Measurements from ENCODE around the gene ATP8A2.

The ATP8A2 gene

DNA sequence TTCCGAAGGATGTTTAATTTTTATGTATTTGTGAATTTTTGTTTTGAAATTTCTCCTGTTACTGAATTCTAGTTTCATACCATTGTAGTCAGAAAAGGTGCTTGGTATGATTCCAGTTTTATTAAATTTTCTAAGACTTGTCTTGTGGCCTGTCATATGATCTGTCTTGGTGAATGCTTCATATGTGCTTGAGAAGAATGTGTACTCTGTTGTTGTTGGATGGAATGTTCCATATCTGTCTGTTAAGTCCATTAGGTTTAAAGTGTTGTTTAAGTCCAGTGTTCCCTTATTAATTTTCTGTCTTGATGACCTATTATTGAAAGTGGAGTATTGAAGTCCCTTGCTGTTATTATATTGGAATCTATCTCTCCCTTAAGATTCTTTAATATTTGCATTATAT lies 273.9 kb downstream of the ATP8A2 start:
- no peak for DNase-seq

DNA sequence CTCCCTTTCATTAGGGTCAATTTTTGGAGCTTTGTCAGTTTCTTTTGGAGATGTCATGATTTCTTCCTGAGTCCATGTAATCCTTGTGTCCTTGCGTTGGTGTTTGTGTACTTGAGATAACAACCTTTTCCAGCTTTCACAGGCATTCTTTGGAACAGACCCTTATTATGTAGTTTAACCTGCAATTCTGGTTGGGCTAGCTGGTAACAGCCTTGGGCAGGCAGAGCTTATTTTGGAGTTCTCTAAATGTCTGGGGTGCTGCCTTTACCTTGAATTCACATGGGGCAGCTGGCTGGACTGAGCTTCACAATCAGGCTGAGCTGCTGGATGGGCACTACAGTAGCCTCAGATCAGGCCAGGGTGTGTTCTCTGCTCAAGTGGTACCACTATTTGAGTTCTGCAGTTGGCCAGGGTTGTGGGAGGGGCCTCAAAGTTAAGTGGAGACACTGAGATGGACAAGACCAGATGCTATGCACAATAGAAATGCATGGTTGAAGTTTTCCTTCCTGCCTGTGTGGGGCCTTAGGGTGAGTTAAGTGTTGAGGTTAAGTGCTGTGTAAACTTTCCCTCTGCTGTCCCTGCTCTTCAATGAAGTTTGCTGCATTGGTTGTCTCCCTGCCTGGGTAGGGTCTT lies 277.3 kb downstream of the ATP8A2 start:
- no peak for DNase-seq

DNA sequence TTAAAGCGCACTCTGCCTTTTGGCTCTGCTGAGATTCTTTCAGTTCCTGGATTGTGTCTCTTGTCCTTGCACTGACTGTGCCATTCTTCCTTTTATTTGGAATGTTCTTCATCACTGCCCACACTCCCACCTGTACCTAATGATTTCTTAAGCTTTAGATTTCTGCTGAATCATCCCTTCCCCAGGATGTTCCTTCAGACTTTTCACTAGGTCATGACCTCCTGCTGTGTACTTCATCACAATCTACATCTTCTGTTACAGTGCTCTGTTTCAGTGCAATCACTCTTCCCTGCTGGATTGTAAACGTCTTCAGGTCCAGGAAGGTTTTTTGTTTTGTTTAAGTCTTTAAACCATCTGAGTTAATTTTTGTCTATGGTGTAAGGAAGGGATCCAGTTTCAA lies 281.0 kb downstream of the ATP8A2 start:
- no peak for DNase-seq

DNA sequence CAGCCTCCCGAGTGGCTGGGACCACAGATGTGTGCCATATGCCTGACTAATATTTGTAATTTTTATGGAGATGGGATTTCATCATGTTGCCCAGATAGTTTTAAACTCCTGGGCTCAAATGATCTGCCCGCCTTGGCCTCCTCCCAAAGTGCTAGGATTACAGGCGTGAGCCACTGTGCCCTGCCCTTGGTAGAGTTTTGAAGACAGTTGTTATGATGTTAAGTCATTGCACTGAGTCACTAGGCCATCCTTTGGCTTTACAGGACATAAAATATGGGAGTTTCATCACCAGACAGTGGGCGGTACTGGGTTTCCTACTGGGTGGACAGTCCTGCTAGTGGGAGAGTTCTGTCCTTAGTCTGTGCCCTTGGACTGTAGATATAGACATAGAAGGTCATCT lies 282.5 kb downstream of the ATP8A2 start:
- DNase-seq, result no peak

DNA sequence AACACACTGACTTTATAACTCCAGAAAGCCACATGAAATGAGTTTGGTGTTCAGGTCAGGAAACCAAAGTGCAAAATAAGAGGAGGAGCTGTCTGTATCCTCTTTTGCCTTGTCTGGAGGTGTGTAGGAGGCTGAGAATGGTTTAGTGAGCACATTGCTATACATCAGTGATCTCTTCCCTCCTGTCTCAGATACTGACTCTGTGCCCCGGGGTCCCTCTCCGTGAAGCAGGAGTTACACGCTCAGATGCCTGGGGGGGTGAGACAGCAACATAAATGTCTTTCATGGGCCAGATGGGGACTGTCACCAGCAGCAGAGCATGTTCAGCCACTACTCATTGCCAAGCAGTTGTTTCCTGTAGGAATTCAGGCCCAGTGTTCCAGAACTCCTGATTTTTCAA lies 285.4 kb downstream of the ATP8A2 start:
- DNase-seq, result no peak

DNA sequence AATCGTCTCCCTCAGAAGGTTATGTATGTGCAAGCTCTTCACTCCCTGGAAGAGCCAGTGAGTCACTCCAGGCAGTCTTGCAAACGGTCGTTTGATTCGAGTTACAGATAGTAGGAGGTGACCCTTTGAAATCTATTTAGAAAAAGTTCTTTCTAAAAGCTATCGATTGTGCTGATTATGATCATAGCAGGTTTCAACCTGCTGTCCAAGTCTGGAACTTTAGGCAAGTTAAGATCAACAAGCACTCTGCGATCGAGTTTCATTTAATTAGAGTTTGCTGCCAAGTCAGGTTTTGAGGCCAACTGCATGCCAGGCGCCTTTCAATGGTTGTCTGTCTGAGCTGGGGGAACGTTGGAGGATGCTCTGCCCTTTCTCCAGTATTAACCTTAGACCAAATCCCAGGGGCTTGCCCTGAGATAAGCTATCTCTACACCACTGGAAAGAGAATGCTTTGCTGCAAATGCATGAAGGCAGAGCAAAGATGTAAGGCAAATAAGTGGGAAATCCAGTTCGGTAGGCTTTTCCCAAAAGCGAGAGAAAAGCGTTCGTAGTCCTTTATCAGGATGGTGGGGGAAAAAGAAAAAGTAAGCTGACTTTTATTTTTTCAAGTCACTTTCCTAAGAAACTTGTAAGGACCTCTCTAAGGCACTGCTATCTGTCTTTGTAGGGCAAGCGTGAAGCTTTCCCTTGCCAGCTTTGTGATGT lies 287.5 kb downstream of the ATP8A2 start:
- DNase-seq, result no peak

DNA sequence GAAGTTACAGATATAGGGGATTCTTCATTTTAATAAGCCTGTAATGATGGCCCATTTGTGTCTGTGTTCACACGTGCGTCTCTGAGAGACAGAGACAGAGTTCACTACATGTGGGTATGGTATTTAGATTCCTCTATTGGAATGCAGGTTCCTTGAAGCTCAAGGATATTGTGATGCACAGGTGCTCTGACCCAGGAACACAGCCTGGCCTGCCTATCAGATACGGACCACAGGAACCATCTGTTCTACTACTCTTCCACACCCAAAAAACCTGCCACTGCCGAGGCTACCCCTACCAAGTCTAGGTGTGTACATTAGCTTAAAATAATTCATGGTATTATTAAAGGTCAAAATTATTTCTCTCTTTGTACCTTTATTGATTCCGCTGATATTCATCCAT lies 289.2 kb downstream of the ATP8A2 start:
- no peak for DNase-seq

DNA sequence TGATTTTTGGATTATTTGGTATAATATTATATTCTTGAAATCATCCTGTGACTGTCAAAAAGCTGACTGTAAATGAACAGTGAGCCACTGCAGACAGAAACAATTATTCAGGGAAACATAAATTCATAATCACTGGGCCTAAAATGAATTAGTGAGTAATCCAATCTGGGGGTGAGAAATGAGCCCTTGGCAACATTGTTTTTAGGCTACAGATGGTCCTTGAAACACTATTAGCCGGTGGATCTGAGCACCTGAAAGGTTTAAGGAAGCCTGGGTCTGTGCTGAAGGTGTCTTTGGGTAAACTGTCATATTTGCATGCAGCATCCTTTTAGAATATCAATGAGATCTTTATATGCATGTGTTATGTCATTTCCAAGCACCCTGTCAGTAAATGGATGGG lies 290.7 kb downstream of the ATP8A2 start:
- DNase-seq, result no peak

DNA sequence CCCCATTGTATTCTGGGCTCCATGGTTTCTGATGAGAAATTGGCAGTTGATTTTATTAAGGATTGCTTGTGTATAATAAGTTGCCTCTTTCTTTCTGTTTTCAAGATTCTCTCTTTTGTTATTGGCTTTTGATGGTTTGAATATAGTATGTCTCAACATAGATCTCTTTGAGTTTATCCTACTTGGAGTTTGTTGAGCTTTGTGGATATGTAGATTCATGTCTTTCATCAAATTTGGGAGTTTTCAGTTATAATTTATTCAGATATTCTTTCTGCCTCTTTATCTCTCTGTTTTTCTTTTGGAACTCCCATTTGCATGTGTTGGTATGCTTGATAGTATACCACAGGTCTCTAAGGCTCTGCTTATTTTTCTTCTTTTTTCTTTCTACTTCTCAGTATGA lies 296.6 kb downstream of the ATP8A2 start:
- DNase-seq, result no peak

DNA sequence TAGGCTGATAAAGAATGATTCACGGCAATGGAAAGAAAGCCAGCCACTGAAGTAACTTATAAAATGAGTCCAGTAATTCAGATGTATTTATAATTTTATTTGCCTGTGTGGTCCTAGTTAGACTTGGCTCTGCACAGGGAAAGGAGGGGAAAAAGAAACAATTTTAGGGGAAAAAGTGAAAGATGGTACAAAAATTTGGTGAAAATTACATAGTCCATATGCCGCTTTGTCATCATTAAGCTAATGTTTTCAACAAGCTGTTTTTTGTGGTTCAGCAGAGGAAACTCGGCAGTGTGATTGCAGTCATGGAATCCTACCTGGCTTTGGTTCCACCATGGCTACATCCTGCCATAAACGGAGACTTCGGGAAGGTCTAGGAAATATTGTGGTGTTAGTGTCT lies 301.9 kb downstream of the ATP8A2 start:
- DNase-seq, result no peak

DNA sequence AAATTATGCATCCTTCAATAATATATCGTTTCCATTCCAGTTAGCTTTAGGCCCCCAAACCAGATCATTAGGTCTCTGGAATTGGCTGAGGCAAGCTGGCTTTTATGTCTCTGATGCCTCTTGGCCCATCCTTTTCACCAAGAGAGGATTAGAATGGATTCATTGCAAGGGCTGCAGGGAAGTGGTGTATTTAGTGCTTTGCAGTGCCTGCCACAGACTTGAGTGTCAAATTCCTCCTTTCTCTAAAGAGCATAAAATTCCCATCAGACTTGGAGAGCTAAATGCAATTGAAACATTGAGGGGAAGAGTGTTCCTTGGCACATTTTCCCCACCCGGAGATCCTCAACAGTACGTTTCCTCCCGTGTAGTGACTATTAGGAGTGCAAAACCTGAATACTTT lies 302.6 kb downstream of the ATP8A2 start:
- DNase-seq, result no peak

DNA sequence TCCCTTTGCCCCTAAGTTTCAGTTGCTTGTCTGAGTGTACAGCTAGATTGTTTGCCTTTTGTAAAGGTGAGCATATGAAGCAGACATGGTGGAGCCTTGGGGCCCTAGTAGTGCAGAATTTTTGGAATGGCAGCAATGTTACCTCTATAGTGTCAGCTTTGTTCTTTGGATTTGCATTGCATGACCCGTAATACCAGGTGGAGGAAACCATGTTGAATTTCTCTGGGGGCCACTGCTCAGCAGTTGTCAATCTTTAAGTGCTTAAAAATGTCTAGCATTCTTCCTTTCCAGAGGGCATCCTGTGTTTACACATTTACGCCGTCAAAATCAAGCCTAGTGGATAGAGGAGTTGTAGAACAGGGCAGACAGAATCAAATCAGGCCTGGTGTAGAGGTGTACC lies 303.3 kb downstream of the ATP8A2 start:
- DNase-seq, result no peak

DNA sequence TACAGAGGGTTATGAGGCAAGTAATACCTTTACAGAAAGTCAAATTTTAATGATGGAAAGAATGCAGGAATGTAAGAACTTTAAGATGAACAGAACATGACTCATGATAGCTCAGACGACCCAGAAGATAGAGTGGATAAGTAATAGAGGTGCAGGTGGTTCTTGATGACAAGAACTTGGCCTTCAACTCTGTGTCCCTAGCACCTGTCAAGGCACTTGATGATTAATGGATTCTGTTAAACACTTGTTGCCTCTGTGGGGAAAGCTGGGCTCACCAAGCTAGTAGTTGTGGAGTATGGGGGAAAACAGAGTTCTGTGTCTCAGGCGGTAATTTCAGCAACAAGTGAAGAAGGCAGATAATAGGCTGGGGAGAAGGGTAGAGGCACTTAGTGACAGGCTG lies 306.2 kb downstream of the ATP8A2 start:
- DNase-seq, result no peak

DNA sequence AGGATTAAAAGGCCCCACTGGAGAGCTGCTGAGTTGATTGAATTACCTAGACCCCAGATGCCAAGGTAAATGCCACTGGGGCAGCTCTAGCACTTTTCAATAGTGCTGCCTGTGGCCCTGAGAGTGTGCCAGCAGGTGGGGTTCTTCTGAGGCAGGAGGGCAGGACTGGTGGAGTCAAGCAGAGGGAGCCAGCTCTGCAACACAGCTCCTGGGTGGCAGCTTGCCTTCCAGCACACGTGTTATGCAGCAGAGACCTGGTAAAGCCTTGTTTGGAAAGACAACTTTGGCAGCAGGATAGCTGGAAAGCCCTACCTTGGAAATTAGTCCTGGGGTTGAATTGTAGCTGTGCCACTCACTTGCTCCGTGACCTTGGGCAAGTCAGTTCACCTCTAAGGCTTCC lies 306.6 kb downstream of the ATP8A2 start:
- DNase-seq, result no peak

DNA sequence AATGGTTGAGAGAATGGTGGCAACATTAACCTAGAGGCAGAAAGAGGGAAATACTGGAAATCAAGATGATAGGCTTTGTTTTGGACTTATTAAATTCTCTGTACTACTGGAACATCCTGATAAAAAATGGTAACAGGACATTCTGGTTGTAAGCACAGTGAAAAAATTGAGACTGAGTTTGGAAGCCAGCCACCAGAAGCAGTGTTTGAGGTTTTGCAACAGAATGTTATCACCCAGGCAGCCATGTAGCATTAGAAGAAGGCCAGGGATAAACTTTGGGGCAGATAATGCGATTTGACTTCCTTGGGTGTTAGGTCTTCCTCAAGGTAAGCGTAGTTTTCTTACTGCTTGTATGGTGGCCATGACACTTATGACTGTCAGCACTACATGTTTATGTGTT lies 307.4 kb downstream of the ATP8A2 start:
- no peak for DNase-seq

DNA sequence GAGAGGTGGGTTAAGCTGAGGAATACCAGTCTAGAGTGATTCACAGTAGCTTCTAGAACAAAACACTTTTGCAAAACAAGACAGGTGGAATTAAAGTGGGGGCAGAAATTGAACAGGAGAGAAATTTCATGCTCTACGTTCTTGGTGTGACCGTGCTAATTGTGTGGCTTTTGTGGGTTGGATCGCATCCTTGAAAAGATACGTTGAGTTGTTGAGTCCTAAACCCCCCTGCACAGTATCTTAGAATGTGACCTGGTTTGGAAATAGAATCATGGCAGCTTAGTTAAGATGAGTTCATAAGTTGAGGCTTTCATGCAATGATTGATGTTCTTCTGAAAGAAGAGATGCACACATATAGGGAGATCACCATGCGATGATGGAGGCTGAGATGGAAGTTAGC lies 308.2 kb downstream of the ATP8A2 start:
- DNase-seq, result no peak

DNA sequence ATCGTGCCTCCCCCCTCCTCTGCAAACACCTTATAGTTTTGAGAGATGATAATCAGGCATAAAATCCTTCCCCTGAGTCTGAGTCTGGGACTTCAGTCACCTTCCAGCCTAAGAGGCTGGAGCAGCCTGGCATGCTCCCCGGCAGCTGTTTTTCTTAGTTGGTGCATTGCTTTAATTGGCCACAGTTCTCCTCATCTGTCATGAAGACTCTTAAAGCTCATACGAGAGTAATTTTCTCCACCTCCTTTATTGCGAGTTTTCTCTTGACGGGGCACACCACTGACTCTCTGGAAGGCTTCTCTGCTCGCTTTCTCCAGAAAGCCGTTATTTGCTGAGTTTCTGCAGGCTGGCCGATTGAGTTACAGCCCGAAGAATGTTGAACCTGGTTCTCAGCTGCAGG lies 310.5 kb downstream of the ATP8A2 start:
- no peak for DNase-seq

DNA sequence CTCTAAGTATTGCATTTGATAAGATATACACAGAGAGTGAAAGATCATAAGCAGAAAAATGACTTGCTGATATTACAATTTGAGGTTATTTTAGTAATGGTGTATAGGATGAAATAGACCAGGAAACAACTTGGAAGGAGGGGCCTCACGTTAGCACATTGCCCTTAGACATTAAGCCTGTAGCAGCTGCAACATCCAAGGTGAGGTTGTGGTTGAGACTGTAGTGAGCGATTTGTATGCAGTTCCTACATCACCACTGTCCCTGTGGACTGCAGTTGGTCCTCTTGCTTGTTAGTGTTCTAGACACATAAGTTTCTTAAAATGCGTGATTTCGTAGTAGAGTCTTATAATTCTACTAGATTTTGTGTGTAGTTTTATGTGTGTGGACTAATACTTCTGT lies 311.3 kb downstream of the ATP8A2 start:
- no peak for DNase-seq

DNA sequence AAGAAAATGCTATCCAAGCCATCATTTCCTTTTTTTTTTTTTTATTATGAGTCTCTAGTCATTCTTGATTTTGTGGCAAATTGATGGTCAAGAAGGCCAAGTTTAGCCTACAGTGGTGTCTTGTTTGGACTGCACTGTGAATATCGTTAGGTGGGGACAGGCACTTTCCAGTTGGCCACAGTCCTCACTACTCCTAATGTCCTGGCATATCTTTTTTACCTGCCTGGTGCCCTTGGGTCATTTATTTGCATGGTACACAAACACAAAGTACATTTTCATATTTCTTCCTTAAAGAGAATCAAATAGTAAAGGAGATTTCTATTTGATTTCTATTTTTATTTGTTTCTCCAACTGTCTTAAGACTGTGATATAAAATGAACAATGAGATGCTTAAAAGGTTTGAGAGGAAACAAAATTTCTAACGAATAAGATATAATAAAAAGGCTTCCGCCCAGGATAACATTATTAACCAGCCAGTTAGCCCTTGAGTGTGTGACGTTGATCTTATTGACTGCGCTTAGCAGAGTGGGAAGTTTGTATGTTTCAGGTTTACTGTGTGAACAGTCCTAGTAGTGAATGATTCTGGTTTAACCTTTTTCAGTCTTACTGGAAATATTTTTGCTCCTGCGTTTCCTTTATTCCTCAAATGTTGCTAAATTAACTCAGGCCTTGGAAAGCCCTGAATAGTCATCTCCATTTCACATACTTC lies 312.0 kb downstream of the ATP8A2 start:
- no peak for DNase-seq

DNA sequence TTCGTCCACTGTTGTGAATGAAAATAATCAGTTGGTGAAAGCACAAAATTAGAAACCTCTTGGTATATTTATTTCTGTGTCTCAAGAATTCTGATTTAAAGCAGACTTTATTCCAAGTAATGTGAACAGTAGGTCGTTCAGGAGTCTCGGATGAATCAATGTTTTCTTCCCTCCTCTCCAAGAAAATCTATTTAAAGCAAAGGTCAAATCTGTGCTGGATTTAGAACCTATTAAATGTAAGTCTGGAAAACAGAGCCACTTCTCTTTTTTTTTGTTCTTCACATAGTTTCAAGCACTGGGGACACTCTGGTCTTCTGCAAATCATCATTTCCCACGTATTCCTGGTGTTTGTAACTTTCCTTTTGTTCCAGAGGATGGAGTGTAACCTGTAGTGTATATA lies 312.7 kb downstream of the ATP8A2 start:
- no peak for DNase-seq

DNA sequence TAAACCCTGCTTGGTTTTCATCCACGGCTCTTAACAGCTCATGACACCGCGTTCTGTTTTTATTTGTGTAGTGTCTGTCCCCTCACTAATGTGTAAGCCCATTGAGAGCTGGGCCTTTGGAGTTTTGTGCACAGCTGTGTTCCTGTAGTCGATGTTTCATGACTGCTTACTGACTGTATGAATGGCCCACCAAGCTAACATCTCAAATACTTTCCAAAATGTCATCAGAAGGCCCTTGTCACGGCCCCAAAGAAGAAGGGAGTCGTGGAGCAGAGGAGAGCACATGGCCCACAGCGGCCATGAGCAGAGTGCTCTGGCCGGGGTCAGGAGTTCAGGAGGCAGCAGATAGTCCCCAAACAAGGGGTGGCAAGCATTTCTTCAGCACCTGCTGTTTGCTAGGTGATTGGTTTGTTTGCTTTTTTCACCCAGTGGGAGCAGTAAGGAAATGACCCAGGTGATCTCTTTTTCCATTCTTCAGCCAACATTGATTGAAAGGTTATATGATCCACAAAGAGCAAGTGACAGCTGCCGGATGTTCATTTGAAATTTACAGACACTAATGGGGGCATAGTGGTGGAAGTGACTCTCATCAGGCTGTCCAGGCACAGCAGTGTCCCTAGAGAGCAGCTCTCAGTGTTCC lies 315.2 kb downstream of the ATP8A2 start:
- DNase-seq, result no peak

DNA sequence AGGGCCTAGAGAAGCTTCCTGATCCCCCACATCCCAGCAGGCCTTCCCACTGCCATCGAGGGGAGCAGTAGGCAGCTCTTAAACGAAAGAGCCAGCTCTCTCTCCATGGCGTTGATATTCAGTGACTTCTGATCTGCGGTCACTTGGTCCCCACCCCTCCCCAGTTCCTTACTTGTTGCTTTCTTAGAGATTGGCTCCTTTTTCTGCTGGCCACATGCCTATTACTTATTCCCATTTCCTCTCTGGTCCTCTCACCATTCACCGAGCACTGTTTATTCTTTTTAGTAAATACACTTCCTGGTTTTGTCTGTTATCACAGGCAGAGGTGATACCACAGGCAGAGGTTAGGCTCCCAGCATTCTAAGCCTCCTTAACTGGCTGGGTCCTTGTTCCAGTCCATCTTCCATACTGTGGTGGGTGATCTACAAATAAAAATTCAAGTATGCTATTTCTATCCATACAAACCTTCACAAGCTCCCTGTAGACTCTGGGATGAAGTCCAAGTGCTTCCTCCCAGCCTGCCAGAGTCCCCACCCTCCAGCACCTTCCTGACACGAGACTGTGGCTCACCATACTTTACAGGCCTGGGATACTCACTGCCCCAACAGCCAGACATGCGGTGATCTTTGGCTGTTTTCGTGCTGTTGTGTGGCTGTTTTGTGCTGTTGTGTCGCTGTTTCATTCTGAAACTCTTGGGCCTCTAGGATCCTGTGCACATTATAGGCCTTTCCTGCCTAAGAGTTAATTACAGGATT lies 315.9 kb downstream of the ATP8A2 start:
- no peak for DNase-seq

DNA sequence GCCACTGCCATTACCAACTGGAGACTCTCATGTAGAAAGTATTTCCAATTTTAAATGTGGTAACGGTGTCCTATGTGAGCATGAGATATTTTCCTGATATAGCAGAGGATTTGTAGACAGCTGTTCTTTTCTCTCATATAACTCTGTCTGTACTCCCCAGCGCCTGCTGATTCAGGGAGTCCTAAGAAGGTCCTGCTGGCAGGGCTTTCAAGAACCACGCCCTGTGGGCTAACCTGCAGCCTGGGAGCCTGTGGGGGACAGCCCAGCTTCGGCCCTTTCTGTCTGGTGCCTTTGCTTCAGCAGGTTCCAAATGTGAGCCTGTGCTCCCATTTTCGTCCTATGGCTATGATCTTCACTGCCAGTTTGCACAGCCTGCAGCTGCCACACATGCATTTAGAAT lies 316.8 kb downstream of the ATP8A2 start:
- DNase-seq, result no peak
